HCT116 (cell line): Measurements from ENCODE around the gene MEGF8. TPM values are rescaled to one million over a fixed set of nuclear protein-coding genes. Genes with fewer than 3 reads are reported as not detected.

Experiments
- ATAC-seq: fragments of 200-7000 bp; cut with Tn5 transposase; 2 replicates; pipeline ENCODE4 v1.9.1; 2020; ENCODE audit warnings: mild to moderate bottlenecking, moderate library complexity
- BruUV-seq: library from RNA; stranded (reverse); fragments of 400-500 nt; replicated peaks from 2 replicates; lab custom pipeline; 2021; lab: Mats Ljungman, UMichigan
- CTCF ChIA-PET: fragments of 300-600 bp; sonication (Branson Sonifier 250); formaldehyde crosslinking; loops from one replicate; lab custom pipeline; 2021; ENCODE audit warnings: antibody characterized with exemption; lab: Charles Lee
- POLR2A ChIA-PET: fragments of 300-600, 350-600 bp; sonication (Branson Sonifier 250); formaldehyde crosslinking; loops from one replicate; lab custom pipeline; 2021; ENCODE audit warnings: antibody characterized with exemption; lab: Charles Lee
- RAD21 ChIA-PET, 2 experiments: fragments of 300-600 bp; sonication (Branson Sonifier 250); formaldehyde crosslinking; loops; one replicate each; lab custom pipeline; 2023; ENCODE audit warnings: low total read pairs in 2 of 2; ENCODE audit not compliant: uncharacterized antibody in 2 of 2, unreplicated experiment in 2 of 2, low non-redundant PET in 1 of 2; lab: Charles Lee
- DNase-seq: peaks from one replicate; pipeline ENCODE4 v3.0.0-alpha.2; 2010; ENCODE audit warnings: low read depth, low spot score
- H2AFZ ChIP-seq: fragments of 200-600 bp; shearing (Covaris generic), sonication (generic); 2 replicates; pipeline ENCODE4 v1.6.1; 2017; ENCODE audit warnings: low read depth, mixed run types, mixed read lengths, antibody characterized with exemption, low read length; ENCODE audit not compliant: poor library complexity, severe bottlenecking
- H3K27ac ChIP-seq: 2 replicates; pipeline ENCODE4 v1.5.1; 2012; ENCODE audit warnings: low read depth, low read length
- H3K27me3 ChIP-seq: fragments of 200-600 bp; sonication (generic); 2 replicates; pipeline ENCODE4 v1.6.1; 2016; ENCODE audit warnings: mixed run types, low read length, mixed read lengths; ENCODE audit not compliant: insufficient read depth
- H3K36me3 ChIP-seq, 2 experiments: fragments of 200-500 bp in 1 of 2; fragments of 200-600 bp in 1 of 2; sonication (Bioruptor generic) in 1 of 2; sonication (generic) in 1 of 2; 2 replicates each; pipeline versions ENCODE4 v1.5.1 to v1.6.1; 2014 to 2016; ENCODE audit warnings: low read length in 2 of 2, inconsistent platforms in 1 of 2, mixed read lengths in 1 of 2, mixed run types in 1 of 2; ENCODE audit not compliant: insufficient read depth in 2 of 2, control insufficient read depth in 1 of 2
- H3K4me1 ChIP-seq, 2 experiments: fragments of 200-600 bp in 1 of 2; sonication (generic) in 1 of 2; 2 replicates each; pipeline versions ENCODE4 v1.5.1 to v1.6.1; 2012 to 2017; ENCODE audit warnings: low read length in 2 of 2, inconsistent platforms in 1 of 2, mild to moderate bottlenecking in 1 of 2, mixed read lengths in 1 of 2, mixed run types in 1 of 2, moderate library complexity in 1 of 2; ENCODE audit not compliant: insufficient read depth in 2 of 2, control insufficient read depth in 1 of 2
- H3K4me2 ChIP-seq: fragments of 200-600 bp; sonication (generic); 2 replicates; pipeline ENCODE4 v1.6.1; 2017; ENCODE audit warnings: mixed run types, low read length, mixed read lengths
- H3K4me3 ChIP-seq, 2 experiments: fragments of 200-600 bp in 1 of 2; sonication (generic) in 1 of 2; replicated peaks in 1 of 2; 2 replicates each; pipeline ENCODE4 v1.5.1; 2011 to 2016; ENCODE audit warnings: low read length in 2 of 2, control low read depth in 1 of 2, low read depth in 1 of 2, mild to moderate bottlenecking in 1 of 2, mixed read lengths in 1 of 2, mixed run types in 1 of 2
- H3K79me2 ChIP-seq: fragments of 200-600 bp; sonication (generic); 2 replicates; pipeline ENCODE4 v1.6.1; 2017; ENCODE audit warnings: mild to moderate bottlenecking, mixed run types, low read length, moderate library complexity, mixed read lengths; ENCODE audit not compliant: insufficient read depth
- H3K9ac ChIP-seq: fragments of 200-600 bp; sonication (generic); 2 replicates; pipeline ENCODE4 v1.6.1; 2016; ENCODE audit warnings: low read length, mixed read lengths
- H3K9me2 ChIP-seq: fragments of 200-600 bp; sonication (generic), shearing (Covaris generic); 2 replicates; pipeline ENCODE4 v1.6.1; 2017; ENCODE audit warnings: mixed run types, mild to moderate bottlenecking, moderate library complexity; ENCODE audit not compliant: insufficient read depth
- H3K9me3 ChIP-seq, 2 experiments: fragments of 200-500 bp in 1 of 2; fragments of 200-600 bp in 1 of 2; sonication (Bioruptor generic) in 1 of 2; sonication (generic) in 1 of 2; 2 replicates each; pipeline ENCODE4 v1.6.1; 2014 to 2017; ENCODE audit warnings: low read length in 2 of 2, mixed read lengths in 2 of 2, inconsistent platforms in 1 of 2, low read depth in 1 of 2, mild to moderate bottlenecking in 1 of 2, mixed run types in 1 of 2, moderate library complexity in 1 of 2; ENCODE audit not compliant: control insufficient read depth in 1 of 2, insufficient read depth in 1 of 2
- H4K20me1 ChIP-seq: fragments of 200-600 bp; sonication (generic), shearing (Covaris generic); 2 replicates; pipeline ENCODE4 v1.6.1; 2017; ENCODE audit warnings: mixed run types, mild to moderate bottlenecking, moderate library complexity; ENCODE audit not compliant: insufficient read depth
- ATF3 ChIP-seq: IDR thresholded peaks from 2 replicates; pipeline ENCODE4 v1.6.1; 2012
- CBX3 ChIP-seq: IDR thresholded peaks from 2 replicates; pipeline ENCODE4 v1.6.1; 2012; ENCODE audit warnings: low read depth
- CTCF ChIP-seq, 3 experiments: fragments of 200-600 bp in 1 of 3; sonication (generic) in 1 of 3; IDR thresholded peaks in 2 of 3; conservative IDR thresholded peaks in 1 of 3; 2 replicates each; pipeline ENCODE4 v1.5.1; 2012 to 2017; ENCODE audit warnings: low read depth in 2 of 3, low read length in 2 of 3, antibody characterized with exemption in 1 of 3, borderline replicate concordance in 1 of 3, control low read depth in 1 of 3, mild to moderate bottlenecking in 1 of 3, mixed read lengths in 1 of 3, mixed run types in 1 of 3, moderate library complexity in 1 of 3; ENCODE audit not compliant: insufficient read depth in 1 of 3
- ELF1 ChIP-seq: IDR thresholded peaks from 2 replicates; pipeline ENCODE4 v1.6.1; 2012; ENCODE audit warnings: low read depth, borderline replicate concordance
- EZH2phosphoT487 ChIP-seq: fragments of 200-600 bp; IDR thresholded peaks from 2 replicates; pipeline ENCODE4 v1.6.1; 2018; ENCODE audit warnings: antibody characterized with exemption, borderline replicate concordance
- FOSL1 ChIP-seq: IDR thresholded peaks from 2 replicates; pipeline ENCODE4 v1.6.1; 2012; ENCODE audit warnings: low read depth
- JUND ChIP-seq: IDR thresholded peaks from 2 replicates; pipeline ENCODE4 v1.6.1; 2012
- MAX ChIP-seq: IDR thresholded peaks from 2 replicates; pipeline ENCODE4 v1.6.1; 2012
- POLR2A ChIP-seq: IDR thresholded peaks from 2 replicates; pipeline ENCODE4 v1.7.0; 2011; ENCODE audit warnings: borderline replicate concordance; ENCODE audit not compliant: insufficient read depth, insufficient read length; ENCODE audit errors: extremely low read depth
- POLR2AphosphoS5 ChIP-seq: IDR thresholded peaks from 2 replicates; pipeline ENCODE4 v1.6.1; 2011; ENCODE audit warnings: mild to moderate bottlenecking, low read depth, low read length, moderate library complexity
- RAD21 ChIP-seq: IDR thresholded peaks from 2 replicates; pipeline ENCODE4 v1.6.1; 2012; ENCODE audit warnings: low read depth, mild to moderate bottlenecking
- REST ChIP-seq: IDR thresholded peaks from 2 replicates; pipeline ENCODE4 v1.6.1; 2012; ENCODE audit warnings: low read depth
- SIN3A ChIP-seq: IDR thresholded peaks from 2 replicates; pipeline ENCODE4 v1.6.1; 2012; ENCODE audit warnings: low read depth
- SP1 ChIP-seq: IDR thresholded peaks from 2 replicates; pipeline ENCODE4 v1.6.1; 2012; ENCODE audit warnings: low read depth
- SRF ChIP-seq: IDR thresholded peaks from 2 replicates; pipeline ENCODE4 v1.6.1; 2012; ENCODE audit warnings: low read depth
- TCF7L2 ChIP-seq: IDR thresholded peaks from 2 replicates; pipeline ENCODE4 v1.7.0; 2011; ENCODE audit warnings: borderline replicate concordance, inconsistent platforms; ENCODE audit not compliant: insufficient read depth, insufficient read length; ENCODE audit errors: extremely low read depth
- YY1 ChIP-seq: IDR thresholded peaks from 2 replicates; pipeline ENCODE4 v1.6.1; 2011; ENCODE audit warnings: low read length, low read depth, moderate library complexity, mild to moderate bottlenecking; ENCODE audit not compliant: insufficient replicate concordance; ENCODE audit errors: extremely low read depth
- ZBTB33 ChIP-seq: IDR thresholded peaks from 2 replicates; pipeline ENCODE4 v1.6.1; 2011; ENCODE audit warnings: mild to moderate bottlenecking, low read length, moderate library complexity; ENCODE audit not compliant: insufficient replicate concordance; ENCODE audit errors: extremely low read depth
- ZFX ChIP-seq: fragments of 450-650 bp; IDR thresholded peaks from 2 replicates; pipeline ENCODE4 v1.6.1; 2017
- ZNF274 ChIP-seq: fragments of 200-500 bp; sonication (Bioruptor generic); IDR thresholded peaks from 2 replicates; pipeline ENCODE4 v1.6.1; 2014; ENCODE audit warnings: mild to moderate bottlenecking, low read depth, low read length, inconsistent platforms
- intact Hi-C: fragments of 100-400 bp; cut with micrococcal nuclease; formaldehyde crosslinking; loops from 2 replicates; pipeline ENCODE4 v1.10.0; 2022
- total RNA-seq: library from RNA; stranded (reverse); gene quantifications from one replicate; pipeline ENCODE4 v1.2.1, GENCODE V29; 2021; ENCODE audit not compliant: unreplicated experiment

MEGF8 gene
- total RNA-seq, 1 experiment from 2014 or later: 24.0 TPM

- Histone ChIP-seq H3K4me2 (peak overlapping the region; percentile 46; the same call in 1 of the 2 replicates), H3K9me2 (no peaks in the 10 kb centered on the region), H3K9me3 (no peaks in the 10 kb centered on the region), H2AFZ (no peak overlapping the region), H3K36me3 (no peaks in the 10 kb centered on the region), H3K4me1 (peaks cover 10 to 17% of the 10 kb centered on the region in 2 experiments), H3K27ac (peak overlapping the region; percentile 43), H3K79me2 (peaks cover 17% of the 10 kb centered on the region), H3K9ac (no peak overlapping the region), H3K4me3 (peak overlapping the region in 1 of 2 experiments; percentile 17; a peak in 2 of 4 replicates), H3K27me3 (no peaks in the 10 kb centered on the region), H4K20me1 (no peaks in the 10 kb centered on the region)
- RAD21 ChIA-PET: no interaction called here
- BruUV-seq: no TSS peak
- POLR2A ChIA-PET: no interaction called here
- intact Hi-C loops: loop anchor here (1.0 kb wide), 2 partner anchors 81 to 216 kb away; no protein-coding TSS in a partner anchor
- ATAC-seq: no peak
- CTCF ChIA-PET: no interaction called here
- DNase-seq: no peak
- TF ChIP-seq ZBTB33 (no peak), CTCF (IDR thresholded peaks at IDR 0.05 in 2 of 3, conservative IDR thresholded peaks at IDR 0.05 in 1 of 3; ENCODE audit: borderline replicate concordance in 1 of 3, insufficient read depth in 1 of 3, low read depth in 2 of 3, low read length in 2 of 3) (peak in 1 of 3 experiments; percentile 90; a peak in 2 of 6 replicates), POLR2AphosphoS5 (no peak), EZH2phosphoT487 (no peak), RAD21 (peak; percentile 86), SIN3A (no peak), YY1 (no peak), ELF1 (no peak), SP1 (no peak), MAX (peak; percentile 44; the same call in 1 of the 2 replicates), ATF3 (no peak), ZNF274 (no peak), FOSL1 (no peak), POLR2A (no peak), JUND (no peak), ZFX (no peak), SRF (no peak), TCF7L2 (no peak), REST (no peak), CBX3 (no peak; the same call in 1 of the 2 replicates)
Observed at GRCh38 chr19:42324655-42325307, 654 bp upstream of the MEGF8 start.
